HL-60 (cell line): Measurements from ENCODE around the gene PGA4.

Experiments used
- DNase-seq, 2 experiments: peaks; one replicate each; pipeline ENCODE4 v3.0.0-alpha.2; 2010 to 2020; ENCODE audit warnings: low read depth in 1 of 2, low spot score in 1 of 2
- H3K27ac ChIP-seq: fragments of 250-450 bp; sonication (Bioruptor Pico); replicated peaks from 2 replicates; pipeline ENCODE4 v1.5.1; 2020; ENCODE audit warnings: mild to moderate bottlenecking, moderate library complexity
- H3K27me3 ChIP-seq: fragments of 250-450 bp; sonication (Bioruptor Pico); 2 replicates; pipeline ENCODE4 v1.5.1; 2021; ENCODE audit warnings: mild to moderate bottlenecking, moderate library complexity; ENCODE audit not compliant: insufficient read depth, poor library complexity, severe bottlenecking
- H3K4me3 ChIP-seq: replicated peaks from 2 replicates; pipeline ENCODE4 v1.5.1; 2011; ENCODE audit warnings: mild to moderate bottlenecking, control low read depth, low read length; ENCODE audit not compliant: insufficient read depth
- GABPA ChIP-seq: IDR thresholded peaks from 2 replicates; pipeline ENCODE4 v1.6.1; 2012; ENCODE audit warnings: low read depth
- POLR2AphosphoS5 ChIP-seq: IDR thresholded peaks from 2 replicates; pipeline ENCODE4 v1.6.1; 2012; ENCODE audit warnings: low read depth
- SPI1 ChIP-seq: IDR thresholded peaks from 2 replicates; pipeline ENCODE4 v1.6.1; 2012; ENCODE audit warnings: low read depth, mild to moderate bottlenecking, borderline replicate concordance
- TF ChIP-seq, protein P1 (sequence below): IDR thresholded peaks from one replicate; pipeline ENCODE4 v1.5.1; 2011; ENCODE audit warnings: low read length, control low read depth, inconsistent platforms; ENCODE audit not compliant: insufficient read depth
- TF ChIP-seq, protein P2 (sequence below): IDR thresholded peaks from 2 replicates; pipeline ENCODE4 v1.6.1; 2012; ENCODE audit warnings: low read depth; ENCODE audit not compliant: insufficient replicate concordance

PGA4 gene

DNA sequence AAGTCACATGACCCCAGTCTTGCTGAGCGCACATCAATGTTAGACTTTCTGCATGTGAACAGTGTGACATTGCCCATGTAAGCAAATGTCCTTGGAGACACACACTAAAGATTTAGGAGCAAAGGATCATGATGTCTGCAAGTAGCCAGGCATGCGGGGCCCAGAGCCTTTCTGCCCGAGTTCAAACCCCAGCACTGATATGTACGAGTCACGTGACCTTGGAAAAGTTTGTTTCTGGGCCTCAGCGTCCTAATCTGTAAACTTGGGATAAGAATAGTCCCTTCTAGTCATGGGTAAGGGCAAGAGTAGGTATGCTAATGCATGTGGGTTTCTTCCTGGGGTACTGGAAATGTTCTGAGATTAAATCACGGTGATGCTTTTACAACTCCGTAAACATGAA, 35.6 kb upstream of the PGA4 start:
- no peak for DNase-seq
- TF ChIP-seq, protein P1, sequence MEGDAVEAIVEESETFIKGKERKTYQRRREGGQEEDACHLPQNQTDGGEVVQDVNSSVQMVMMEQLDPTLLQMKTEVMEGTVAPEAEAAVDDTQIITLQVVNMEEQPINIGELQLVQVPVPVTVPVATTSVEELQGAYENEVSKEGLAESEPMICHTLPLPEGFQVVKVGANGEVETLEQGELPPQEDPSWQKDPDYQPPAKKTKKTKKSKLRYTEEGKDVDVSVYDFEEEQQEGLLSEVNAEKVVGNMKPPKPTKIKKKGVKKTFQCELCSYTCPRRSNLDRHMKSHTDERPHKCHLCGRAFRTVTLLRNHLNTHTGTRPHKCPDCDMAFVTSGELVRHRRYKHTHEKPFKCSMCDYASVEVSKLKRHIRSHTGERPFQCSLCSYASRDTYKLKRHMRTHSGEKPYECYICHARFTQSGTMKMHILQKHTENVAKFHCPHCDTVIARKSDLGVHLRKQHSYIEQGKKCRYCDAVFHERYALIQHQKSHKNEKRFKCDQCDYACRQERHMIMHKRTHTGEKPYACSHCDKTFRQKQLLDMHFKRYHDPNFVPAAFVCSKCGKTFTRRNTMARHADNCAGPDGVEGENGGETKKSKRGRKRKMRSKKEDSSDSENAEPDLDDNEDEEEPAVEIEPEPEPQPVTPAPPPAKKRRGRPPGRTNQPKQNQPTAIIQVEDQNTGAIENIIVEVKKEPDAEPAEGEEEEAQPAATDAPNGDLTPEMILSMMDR, result no peak
- TF ChIP-seq SPI1 (no peak), POLR2AphosphoS5 (no peak), GABPA (no peak)
- TF ChIP-seq, protein P2, sequence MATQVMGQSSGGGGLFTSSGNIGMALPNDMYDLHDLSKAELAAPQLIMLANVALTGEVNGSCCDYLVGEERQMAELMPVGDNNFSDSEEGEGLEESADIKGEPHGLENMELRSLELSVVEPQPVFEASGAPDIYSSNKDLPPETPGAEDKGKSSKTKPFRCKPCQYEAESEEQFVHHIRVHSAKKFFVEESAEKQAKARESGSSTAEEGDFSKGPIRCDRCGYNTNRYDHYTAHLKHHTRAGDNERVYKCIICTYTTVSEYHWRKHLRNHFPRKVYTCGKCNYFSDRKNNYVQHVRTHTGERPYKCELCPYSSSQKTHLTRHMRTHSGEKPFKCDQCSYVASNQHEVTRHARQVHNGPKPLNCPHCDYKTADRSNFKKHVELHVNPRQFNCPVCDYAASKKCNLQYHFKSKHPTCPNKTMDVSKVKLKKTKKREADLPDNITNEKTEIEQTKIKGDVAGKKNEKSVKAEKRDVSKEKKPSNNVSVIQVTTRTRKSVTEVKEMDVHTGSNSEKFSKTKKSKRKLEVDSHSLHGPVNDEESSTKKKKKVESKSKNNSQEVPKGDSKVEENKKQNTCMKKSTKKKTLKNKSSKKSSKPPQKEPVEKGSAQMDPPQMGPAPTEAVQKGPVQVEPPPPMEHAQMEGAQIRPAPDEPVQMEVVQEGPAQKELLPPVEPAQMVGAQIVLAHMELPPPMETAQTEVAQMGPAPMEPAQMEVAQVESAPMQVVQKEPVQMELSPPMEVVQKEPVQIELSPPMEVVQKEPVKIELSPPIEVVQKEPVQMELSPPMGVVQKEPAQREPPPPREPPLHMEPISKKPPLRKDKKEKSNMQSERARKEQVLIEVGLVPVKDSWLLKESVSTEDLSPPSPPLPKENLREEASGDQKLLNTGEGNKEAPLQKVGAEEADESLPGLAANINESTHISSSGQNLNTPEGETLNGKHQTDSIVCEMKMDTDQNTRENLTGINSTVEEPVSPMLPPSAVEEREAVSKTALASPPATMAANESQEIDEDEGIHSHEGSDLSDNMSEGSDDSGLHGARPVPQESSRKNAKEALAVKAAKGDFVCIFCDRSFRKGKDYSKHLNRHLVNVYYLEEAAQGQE, result no peak
- no peak overlapping the region for H3K27ac ChIP-seq
- no peak overlapping the region for H3K4me3 ChIP-seq
- H3K27me3 ChIP-seq, result no peaks in the 10 kb centered on the region

DNA sequence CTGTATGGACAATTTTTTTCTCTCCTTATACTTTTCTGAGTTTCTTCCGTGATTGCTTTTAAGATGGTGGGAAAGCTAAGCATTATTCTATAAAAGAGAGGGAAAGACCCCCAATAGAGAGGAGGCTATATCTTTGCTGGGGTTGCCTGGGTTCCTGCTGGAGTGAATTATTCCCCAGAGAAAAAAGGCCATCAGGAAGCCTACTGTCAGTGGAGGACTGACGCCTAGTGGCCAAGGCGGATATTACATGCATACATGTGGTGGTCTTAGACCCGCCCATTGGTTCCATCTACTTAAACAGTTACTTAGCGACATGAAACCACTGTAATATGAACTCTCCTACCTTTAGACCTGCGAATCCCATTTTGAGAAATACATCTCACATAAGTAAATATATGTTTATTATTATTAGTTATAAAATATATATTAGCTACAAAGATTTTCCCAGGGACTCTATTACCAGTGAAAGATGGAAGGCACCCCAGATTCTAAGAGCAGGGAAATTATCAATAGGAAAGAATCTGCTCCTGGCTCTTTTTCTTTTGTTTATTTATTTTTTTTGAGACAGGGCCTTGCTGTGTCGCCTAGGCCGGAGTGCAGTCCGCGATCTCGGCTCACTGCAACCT, 34.5 kb upstream of the PGA4 start:
- Histone ChIP-seq H3K27ac (no peak overlapping the region), H3K4me3 (no peak overlapping the region), H3K27me3 (no peaks in the 10 kb centered on the region)
- TF ChIP-seq, protein P1, result peak; percentile 94
- TF ChIP-seq SPI1 (no peak), POLR2AphosphoS5 (no peak)
- TF ChIP-seq, protein P2, result no peak
- DNase-seq, result peak; percentile 54 to 66

DNA sequence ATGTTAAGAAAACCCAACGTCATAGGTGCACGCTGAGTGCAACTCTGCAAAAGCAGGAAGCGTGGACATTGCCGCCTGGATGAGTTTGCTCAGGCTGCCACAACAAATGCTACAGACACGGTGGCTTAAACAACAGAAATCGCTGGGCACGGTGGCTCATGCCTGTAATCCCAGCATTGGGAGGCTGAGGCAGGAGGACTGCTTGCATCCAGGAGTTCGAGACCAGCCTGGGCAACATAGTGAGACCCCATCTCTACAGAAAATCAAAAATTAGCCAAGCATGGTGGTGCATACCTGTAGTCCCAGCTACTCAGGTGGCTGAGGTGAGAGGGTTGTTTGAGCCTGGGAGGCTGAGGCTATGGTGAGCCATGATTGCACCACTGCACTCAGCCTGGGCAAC, 32.2 kb upstream of the PGA4 start:
- H3K27ac ChIP-seq, result no peak overlapping the region
- no peak for DNase-seq
- no peak overlapping the region for H3K4me3 ChIP-seq
- no peak for TF ChIP-seq POLR2AphosphoS5
- no peaks in the 10 kb centered on the region for H3K27me3 ChIP-seq

DNA sequence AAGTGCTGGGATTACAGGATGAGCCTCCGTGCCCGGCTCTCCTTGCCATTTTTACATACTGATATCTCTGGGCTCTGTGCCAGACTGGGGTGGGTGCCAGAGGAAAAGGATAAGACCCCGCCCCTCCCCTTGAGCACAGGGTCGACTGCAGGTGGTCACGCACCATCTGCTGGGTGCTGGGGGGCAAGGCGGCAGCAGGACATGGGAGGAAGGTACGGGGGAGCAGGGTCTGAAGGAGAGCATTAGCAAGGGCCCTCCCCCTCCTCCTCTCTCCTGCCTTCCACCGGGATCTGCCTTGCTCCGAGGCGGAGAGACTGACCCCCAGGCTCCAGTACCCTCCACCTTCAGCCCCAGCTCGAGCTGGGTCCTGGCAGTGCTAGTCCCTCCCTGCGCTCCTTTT, 28.6 kb upstream of the PGA4 start:
- H3K4me3 ChIP-seq, result no peak overlapping the region
- TF ChIP-seq, protein P1, result no peak
- TF ChIP-seq, protein P2, result no peak
- TF ChIP-seq POLR2AphosphoS5 (no peak), GABPA (no peak), SPI1 (no peak)
- H3K27me3 ChIP-seq, result no peaks in the 10 kb centered on the region
- DNase-seq, result no peak
- no peak overlapping the region for H3K27ac ChIP-seq
